GM20000 (cell line): ENCODE data around the gene ZNF423.
A peak's percentile ranks its signal among the peaks of the same experiment; 100 is the strongest.

Experiments used
- DNase-seq: peaks from one replicate; pipeline ENCODE4 v3.0.0; 2012; ENCODE audit warnings: low spot score
- CTCF ChIP-seq: IDR thresholded peaks from 2 replicates; pipeline ENCODE4 v1.5.1; 2012; ENCODE audit warnings: mild to moderate bottlenecking, control low read depth; ENCODE audit errors: extremely low read depth, missing control alignments

Gene ZNF423

GRCh38 chr16:49494891-49495566, 360.9 kb downstream of the ZNF423 start:
- TF ChIP-seq CTCF, result no peak
- no peak for DNase-seq

- DNase-seq, result no peak
- no peak for TF ChIP-seq CTCF
Measured at GRCh38 chr16:49494474-49494873, 361.4 kb downstream of the ZNF423 start.

- TF ChIP-seq CTCF, result no peak
- DNase-seq, result no peak
Measured at GRCh38 chr16:49493836-49494235, 362.1 kb downstream of the ZNF423 start.

- DNase-seq, result no peak
- TF ChIP-seq CTCF, result no peak
Measured at GRCh38 chr16:49492896-49493626, 362.9 kb downstream of the ZNF423 start.

- DNase-seq, result peak; percentile 87
- peak; percentile 83 for TF ChIP-seq CTCF
Measured at GRCh38 chr16:49491771-49492761, 363.8 kb downstream of the ZNF423 start.

GRCh38 chr16:49491106-49491670, 364.7 kb downstream of the ZNF423 start:
- no peak for TF ChIP-seq CTCF
- DNase-seq, result no peak

GRCh38 chr16:49490321-49490705, 365.6 kb downstream of the ZNF423 start:
- TF ChIP-seq CTCF, result no peak
- no peak for DNase-seq
